ENCODE data around the gene FLNA. TPM values are rescaled to one million over a fixed set of nuclear protein-coding genes. Genes with fewer than 3 reads are reported as not detected.
"Not testable (repeated sequence)": the region's sequence is repeated elsewhere in the genome, so short reads cannot be mapped to it uniquely, and the experiment has no call there.

FLNA gene
- total and polyA plus RNA-seq, 2 donors, result 1,306 to 6,054 TPM

DNA sequence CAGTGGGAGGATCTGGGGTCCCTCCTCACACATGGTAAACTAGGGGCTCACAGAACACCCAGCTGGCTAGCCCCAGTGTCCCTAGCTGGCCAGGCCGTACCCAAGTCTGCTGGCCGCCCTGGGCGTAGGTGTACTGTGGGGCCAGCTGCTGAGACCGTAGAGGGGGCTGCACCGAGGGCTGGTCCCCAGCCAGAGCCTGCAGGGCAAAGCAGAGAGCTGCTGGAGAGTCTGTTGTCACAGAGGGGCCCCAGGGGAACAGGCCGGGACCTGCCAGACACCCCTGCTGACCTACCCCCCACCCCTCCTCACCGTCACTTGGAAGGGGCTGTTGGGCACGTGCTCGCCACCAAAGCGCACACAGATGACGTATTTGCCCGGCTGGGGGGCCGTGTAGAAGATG lies 19.9 kb downstream of the FLNA start:
- Histone ChIP-seq H3K27ac (ENCODE audit: low read depth) (peak overlapping the region; percentile 51), H3K36me3 (ENCODE audit: insufficient read depth) (peaks cover 6% of the 10 kb centered on the region), H3K4me1 (ENCODE audit: insufficient read depth) (no peaks in the 10 kb centered on the region), H3K4me3 (ENCODE audit: low read depth, low read length) (no peak overlapping the region)
- DNase-seq (ENCODE audit: extremely low spot score), result no peak
- WGBS, result 70% methylated on average over 13 of the region's 13 CpGs

GRCh38 chrX:154354013-154354412 lies 20.4 kb downstream of the FLNA start:
- peaks cover 2% of the 10 kb centered on the region for H3K36me3 ChIP-seq (ENCODE audit: insufficient read depth)
- H3K27ac ChIP-seq (ENCODE audit: low read depth), result no peak overlapping the region

DNA sequence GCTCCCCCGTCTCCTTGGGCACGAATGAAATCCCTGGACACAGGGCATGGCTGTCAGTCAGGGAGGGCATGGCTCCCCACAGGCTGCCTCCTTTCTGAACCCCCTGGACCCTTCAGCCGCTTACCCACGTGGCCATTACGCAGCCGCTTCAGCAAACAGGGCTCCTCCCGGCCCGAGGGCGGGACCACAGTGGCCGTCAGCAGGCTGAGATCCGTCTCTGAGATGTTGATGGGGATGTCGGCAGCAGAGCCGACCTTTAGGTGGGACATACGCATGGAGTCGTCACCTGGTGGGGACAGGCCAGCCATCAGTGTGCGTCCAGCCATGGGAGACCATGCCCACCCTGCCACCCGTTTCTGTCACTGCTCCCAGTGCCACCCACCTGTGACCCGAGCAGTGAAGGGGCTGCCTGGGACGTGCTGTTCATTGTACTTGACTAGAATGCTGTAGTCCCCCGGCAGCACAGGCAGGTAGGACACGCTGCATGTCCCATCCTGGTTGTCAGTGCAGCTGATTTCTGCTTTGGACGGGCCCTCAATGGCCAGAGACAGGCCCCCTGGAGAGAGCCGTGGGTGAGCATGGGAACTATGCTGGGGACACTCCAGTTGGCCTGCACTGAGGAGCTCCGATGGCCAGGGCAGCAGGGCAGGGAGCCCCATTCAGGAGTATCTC lies 21.1 kb downstream of the FLNA start:
- Histone ChIP-seq H3K4me1 (ENCODE audit: insufficient read depth) (no peaks in the 10 kb centered on the region), H3K27ac (ENCODE audit: low read depth) (no peak overlapping the region), H3K4me3 (ENCODE audit: low read depth, low read length) (no peak overlapping the region), H3K36me3 (ENCODE audit: insufficient read depth) (peaks cover 2% of the 10 kb centered on the region)
- WGBS, result 65% methylated on average over 24 of the region's 24 CpGs
- DNase-seq (ENCODE audit: extremely low spot score), result no peak

More at GRCh38 chrX:154354013-154354412, 20.4 kb downstream of the FLNA start:
- WGBS, result 79% methylated on average over 14 of the region's 14 CpGs
- H3K4me3 ChIP-seq (ENCODE audit: low read depth, low read length), result no peak overlapping the region
- H3K4me1 ChIP-seq (ENCODE audit: insufficient read depth), result no peaks in the 10 kb centered on the region
- DNase-seq (ENCODE audit: extremely low spot score), result no peak

- Histone ChIP-seq H3K4me3 (ENCODE audit: low read depth, low read length) (no peak overlapping the region), H3K4me1 (ENCODE audit: insufficient read depth) (no peaks in the 10 kb centered on the region), H3K36me3 (ENCODE audit: insufficient read depth) (peaks cover 2% of the 10 kb centered on the region), H3K27ac (ENCODE audit: low read depth) (no peak overlapping the region)
- 71% methylated on average over 13 of the region's 13 CpGs for WGBS
- no peak for DNase-seq (ENCODE audit: extremely low spot score)
Observed at GRCh38 chrX:154352466-154352865, 22.0 kb downstream of the FLNA start.

GRCh38 chrX:154352012-154352401 lies 22.4 kb downstream of the FLNA start:
- DNase-seq (ENCODE audit: extremely low spot score), result no peak
- no peaks in the 10 kb centered on the region for H3K4me1 ChIP-seq (ENCODE audit: insufficient read depth)
- H3K27ac ChIP-seq (ENCODE audit: low read depth), result no peak overlapping the region
- H3K4me3 ChIP-seq (ENCODE audit: low read depth, low read length), result no peak overlapping the region
- peaks cover 2% of the 10 kb centered on the region for H3K36me3 ChIP-seq (ENCODE audit: insufficient read depth)
- WGBS, result 70% methylated on average over 14 of the region's 14 CpGs

GRCh38 chrX:154351183-154352011 lies 23.0 kb downstream of the FLNA start:
- H3K4me1 ChIP-seq (ENCODE audit: insufficient read depth), result no peaks in the 10 kb centered on the region
- WGBS, result 66% methylated on average over 30 of the region's 30 CpGs
- DNase-seq (ENCODE audit: extremely low spot score), result no peak
- no peak overlapping the region for H3K27ac ChIP-seq (ENCODE audit: low read depth)
- H3K36me3 ChIP-seq (ENCODE audit: insufficient read depth), result peaks cover 2% of the 10 kb centered on the region
- H3K4me3 ChIP-seq (ENCODE audit: low read depth, low read length), result no peak overlapping the region

- Histone ChIP-seq H3K27ac (ENCODE audit: low read depth) (no peak overlapping the region), H3K36me3 (ENCODE audit: insufficient read depth) (no peaks in the 10 kb centered on the region), H3K4me1 (ENCODE audit: insufficient read depth) (no peaks in the 10 kb centered on the region), H3K4me3 (ENCODE audit: low read depth, low read length) (no peak overlapping the region)
- DNase-seq (ENCODE audit: extremely low spot score), result no peak
- 74% methylated on average over 19 of the region's 19 CpGs for WGBS
Observed at GRCh38 chrX:154350429-154351182, 23.8 kb downstream of the FLNA start.

DNA sequence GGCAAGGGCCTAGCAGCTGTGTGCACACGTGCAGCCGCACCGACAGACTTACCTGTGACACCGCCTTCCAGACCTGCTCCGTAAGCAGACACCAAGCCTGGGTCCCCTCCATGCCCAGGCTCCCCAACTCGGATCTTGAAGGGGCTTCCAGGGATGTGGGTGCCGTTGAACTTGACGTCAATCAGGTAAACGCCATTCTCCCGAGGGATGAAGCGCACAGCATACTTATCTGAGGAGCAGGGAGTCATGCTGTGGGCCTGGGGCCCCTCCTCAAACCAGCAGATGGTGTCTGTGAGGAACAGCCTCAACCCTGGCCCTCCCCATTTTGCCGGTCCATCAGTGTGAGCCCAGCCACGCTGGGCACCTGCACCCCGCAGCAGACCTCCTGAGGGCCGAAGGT lies 24.5 kb downstream of the FLNA start:
- H3K4me1 ChIP-seq (ENCODE audit: insufficient read depth), result no peaks in the 10 kb centered on the region
- no peaks in the 10 kb centered on the region for H3K36me3 ChIP-seq (ENCODE audit: insufficient read depth)
- H3K27ac ChIP-seq (ENCODE audit: low read depth), result no peak overlapping the region
- WGBS, result 73% methylated on average over 15 of the region's 15 CpGs
- DNase-seq (ENCODE audit: extremely low spot score), result no peak
- no peak overlapping the region for H3K4me3 ChIP-seq (ENCODE audit: low read depth, low read length)

DNA sequence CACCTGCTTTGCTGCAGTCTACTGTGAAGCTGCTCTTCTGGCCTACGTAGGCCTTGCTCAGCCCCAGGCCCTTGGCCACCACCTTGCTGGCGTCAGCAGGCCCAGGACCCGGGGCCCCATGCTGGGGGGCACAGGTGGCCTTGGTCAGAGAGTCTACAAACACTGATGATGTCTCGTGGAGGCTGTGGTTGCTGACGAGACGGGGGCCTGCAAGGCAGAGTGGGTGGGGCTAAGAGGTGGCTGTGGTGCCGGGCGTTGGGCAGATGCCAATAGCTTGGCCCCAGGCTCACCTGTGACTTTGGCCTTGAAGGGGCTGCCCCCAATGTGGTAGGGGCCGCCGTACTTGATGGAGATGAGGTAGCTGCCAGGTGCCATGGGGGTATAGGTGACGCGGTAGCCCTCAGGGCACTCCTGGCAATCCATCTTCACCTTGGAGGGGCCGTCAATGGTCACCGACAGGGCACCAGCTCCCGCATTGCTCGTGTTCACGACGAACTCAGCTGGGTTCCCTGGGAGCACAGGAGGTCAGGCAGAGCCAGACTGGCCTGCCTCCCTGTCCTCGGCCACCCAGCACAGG lies 25.0 kb downstream of the FLNA start:
- Histone ChIP-seq H3K27ac (ENCODE audit: low read depth) (no peak overlapping the region), H3K4me3 (ENCODE audit: low read depth, low read length) (no peak overlapping the region), H3K36me3 (ENCODE audit: insufficient read depth) (no peaks in the 10 kb centered on the region), H3K4me1 (ENCODE audit: insufficient read depth) (no peaks in the 10 kb centered on the region)
- 58% methylated on average over 19 of the region's 19 CpGs for WGBS
- no peak for DNase-seq (ENCODE audit: extremely low spot score)

GRCh38 chrX:154348646-154349358 lies 25.6 kb downstream of the FLNA start:
- Histone ChIP-seq H3K4me3 (ENCODE audit: low read depth, low read length) (no peak overlapping the region), H3K36me3 (ENCODE audit: insufficient read depth) (no peaks in the 10 kb centered on the region), H3K27ac (ENCODE audit: low read depth) (peak overlapping the region; percentile 29), H3K4me1 (ENCODE audit: insufficient read depth) (no peaks in the 10 kb centered on the region)
- DNase-seq (ENCODE audit: extremely low spot score), result no peak
- 75% methylated on average over 24 of the region's 24 CpGs for WGBS

GRCh38 chrX:154348114-154348531 lies 26.3 kb downstream of the FLNA start:
- Histone ChIP-seq H3K4me3 (ENCODE audit: low read depth, low read length) (no peak overlapping the region), H3K27ac (ENCODE audit: low read depth) (no peak overlapping the region), H3K36me3 (ENCODE audit: insufficient read depth) (no peaks in the 10 kb centered on the region), H3K4me1 (ENCODE audit: insufficient read depth) (no peaks in the 10 kb centered on the region)
- DNase-seq (ENCODE audit: extremely low spot score), result no peak
- WGBS, result 45% methylated on average over 7 of the region's 7 CpGs

DNA sequence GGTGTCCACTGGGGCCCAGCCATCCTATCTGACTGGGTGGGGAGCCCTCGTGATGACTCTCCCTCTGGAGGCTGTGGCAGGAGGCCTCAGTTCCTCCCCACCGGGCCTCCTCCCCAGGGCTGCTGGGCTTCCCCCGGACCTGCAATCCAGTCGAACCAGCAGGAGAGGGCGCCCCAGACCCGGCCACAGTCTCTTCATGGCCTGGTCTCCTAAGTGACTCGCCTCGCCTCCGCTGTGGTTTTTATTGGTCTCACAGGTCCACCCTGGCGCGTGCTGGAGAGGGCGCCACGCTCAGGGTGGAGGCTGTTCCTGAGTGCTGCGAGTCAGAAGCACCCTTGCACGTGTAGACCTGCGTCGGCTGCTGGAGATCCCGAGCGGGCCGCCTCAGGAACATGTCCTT lies 30.8 kb downstream of the FLNA start:
- WGBS, result no CpG with 5 or more reads among the region's 20 CpGs
- not testable (repeated sequence) for H3K27ac ChIP-seq (ENCODE audit: low read depth); DNase-seq (ENCODE audit: extremely low spot score); H3K4me1 ChIP-seq (ENCODE audit: insufficient read depth); H3K4me3 ChIP-seq (ENCODE audit: low read depth, low read length); H3K36me3 ChIP-seq (ENCODE audit: insufficient read depth)

GRCh38 chrX:154343063-154343462 lies 31.4 kb downstream of the FLNA start:
- not testable (repeated sequence) for H3K36me3 ChIP-seq (ENCODE audit: insufficient read depth); H3K4me1 ChIP-seq (ENCODE audit: insufficient read depth); DNase-seq (ENCODE audit: extremely low spot score); H3K4me3 ChIP-seq (ENCODE audit: low read depth, low read length); H3K27ac ChIP-seq (ENCODE audit: low read depth)
- no CpG with 5 or more reads among the region's 16 CpGs for WGBS
